Upper lobe of left lung (tissue), 6 donors: ENCODE data around the gene PEPD. TPM values are rescaled to one million over a fixed set of nuclear protein-coding genes. Genes with fewer than 3 reads are reported as not detected.
A peak's percentile ranks its signal among the peaks of the same experiment; 100 is the strongest.

Experiments used
- ATAC-seq, 2 donors: fragments of 200-7000 bp; cut with Tn5 transposase; one replicate each; pipeline ENCODE4 v1.9.1; 2022; ENCODE audit warnings: mild to moderate bottlenecking in 2 of 2, moderate library complexity in 2 of 2; ENCODE audit not compliant: low FRiP score in 2 of 2
- DNase-seq, 2 donors: peaks; one replicate each; pipeline ENCODE4 v3.0.0-alpha.2; 2019 to 2020
- H3K27ac ChIP-seq, 4 donors: fragments of 200-600 bp; sonication (generic); one replicate each; pipeline ENCODE4 v1.5.1; 2016 to 2019
- H3K27me3 ChIP-seq, 4 donors: fragments of 200-600 bp; sonication (generic); one replicate each; pipeline ENCODE4 v1.5.1; 2017 to 2019
- H3K36me3 ChIP-seq, 4 donors: fragments of 200-600 bp; sonication (generic); one replicate each; pipeline ENCODE4 v1.5.1; 2016 to 2019
- H3K4me1 ChIP-seq, 4 donors: fragments of 200-600 bp; sonication (generic); one replicate each; pipeline ENCODE4 v1.5.1; 2018 to 2019
- H3K4me3 ChIP-seq, 4 donors: fragments of 200-600 bp; sonication (generic); one replicate each; pipeline ENCODE4 v1.5.1; 2017 to 2019; ENCODE audit warnings: mild to moderate bottlenecking in 2 of 4, moderate library complexity in 1 of 4
- H3K9me3 ChIP-seq, 4 donors: fragments of 200-600 bp; sonication (generic); one replicate each; pipeline ENCODE4 v1.5.1; 2018 to 2019
- CTCF ChIP-seq, 6 experiments: fragments of 450-650 bp in 4 of 6; fragments of 200-600 bp in 2 of 6; sonication (generic) in 2 of 6; IDR thresholded peaks; one replicate each; pipeline ENCODE4 v1.5.1; 2016 to 2019; ENCODE audit warnings: antibody characterized with exemption in 6 of 6
- EP300 ChIP-seq, 4 donors: sonication (generic); formaldehyde crosslinking; IDR thresholded peaks; one replicate each; pipeline ENCODE4 v1.5.1; 2017; ENCODE audit warnings: antibody characterized with exemption in 4 of 4, control low read depth in 2 of 4
- POLR2A ChIP-seq, 4 donors: fragments of 450-650 bp; IDR thresholded peaks; one replicate each; pipeline ENCODE4 v1.5.1; 2016 to 2017; ENCODE audit warnings: antibody characterized with exemption in 4 of 4, mild to moderate bottlenecking in 2 of 4
- POLR2AphosphoS5 ChIP-seq, 2 donors: sonication (generic); formaldehyde crosslinking; IDR thresholded peaks; one replicate each; pipeline ENCODE4 v1.5.1; 2017; ENCODE audit warnings: antibody characterized with exemption in 2 of 2
- WGBS, 2 donors: methylation state at CpG; one replicate each; pipeline ENCODE4 v1.1.5; 2017 to 2018; 5-methylcytosine and 5-hydroxymethylcytosine counted together
- total RNA-seq, 6 donors: library from RNA; depleted of rRNA in 4 of 6; stranded (reverse); fragments of >200 nt in 4 of 6; gene quantifications; one replicate each; pipeline versions ENCODE4 v1.1.0 to v1.2.1, GENCODE V29; 2016 to 2021
- donor health status: DM: no; HTN: no; CAD: no; lungs with moderate emphysema.
- donor health status: DM: no; HTN: yes; CAD: no; lungs with severe emphysema.

The PEPD gene
- total RNA-seq, 6 donors from 2014 or later: 30.4 to 106 (median 80.6) TPM

GRCh38 chr19:33434886-33435705 is 86.5 kb downstream of the PEPD start:
- 84 to 86% methylated on average over 20 to 28 of the region's 28 CpGs for WGBS, 2 donors
- no peak overlapping the region for H3K4me3 ChIP-seq
- no peaks in the 10 kb centered on the region for H3K36me3 ChIP-seq
- DNase-seq (no peak), ATAC-seq (no peak)
- H3K27ac ChIP-seq: no peak overlapping the region
- no peaks in the 10 kb centered on the region for H3K27me3 ChIP-seq
- no peaks in the 10 kb centered on the region for H3K9me3 ChIP-seq
- no peak for TF ChIP-seq EP300 (IDR thresholded peaks at IDR 0.05)
- no peaks in the 10 kb centered on the region for H3K4me1 ChIP-seq

GRCh38 chr19:33434069-33434885 is 87.3 kb downstream of the PEPD start:
- TF ChIP-seq POLR2AphosphoS5 (IDR thresholded peaks at IDR 0.05) (no peak), EP300 (IDR thresholded peaks at IDR 0.05) (no peak), POLR2A (IDR thresholded peaks at IDR 0.05) (no peak), CTCF (IDR thresholded peaks at IDR 0.05) (no peak)
- Histone ChIP-seq H3K27me3 (no peaks in the 10 kb centered on the region), H3K9me3 (no peaks in the 10 kb centered on the region), H3K36me3 (no peaks in the 10 kb centered on the region), H3K27ac (no peak overlapping the region), H3K4me1 (no peaks in the 10 kb centered on the region), H3K4me3 (no peak overlapping the region)
- DNase-seq (no peak), ATAC-seq (no peak)
- 87 to 92% methylated on average over 22 of the region's 22 CpGs for WGBS, 2 donors

GRCh38 chr19:33432446-33433170 is 89.0 kb downstream of the PEPD start:
- Histone ChIP-seq H3K27me3 (no peaks in the 10 kb centered on the region), H3K9me3 (no peaks in the 10 kb centered on the region), H3K36me3 (no peaks in the 10 kb centered on the region), H3K4me3 (no peak overlapping the region), H3K4me1 (no peaks in the 10 kb centered on the region), H3K27ac (no peak overlapping the region)
- ATAC-seq (no peak), DNase-seq (no peak)
- TF ChIP-seq POLR2AphosphoS5 (IDR thresholded peaks at IDR 0.05): no peak
- 74 to 82% methylated on average over 8 to 12 of the region's 16 CpGs for WGBS, 2 donors

- no peak overlapping the region for H3K27ac ChIP-seq
- H3K9me3 ChIP-seq: no peaks in the 10 kb centered on the region
- TF ChIP-seq EP300 (IDR thresholded peaks at IDR 0.05): no peak
- no peak for TF ChIP-seq POLR2AphosphoS5 (IDR thresholded peaks at IDR 0.05)
- TF ChIP-seq POLR2A (IDR thresholded peaks at IDR 0.05): no peak
- no peak for TF ChIP-seq CTCF (IDR thresholded peaks at IDR 0.05)
- H3K4me3 ChIP-seq: no peak overlapping the region
- no peak for DNase-seq
- H3K36me3 ChIP-seq: no peaks in the 10 kb centered on the region
- H3K27me3 ChIP-seq: no peaks in the 10 kb centered on the region
- 48 to 53% methylated on average over 4 to 5 of the region's 5 CpGs for WGBS, 2 donors
- ATAC-seq: no peak
- H3K4me1 ChIP-seq: no peaks in the 10 kb centered on the region
These were observed 89.6 kb downstream of the PEPD start for GRCh38 chr19:33432015-33432414.

- no peaks in the 10 kb centered on the region for H3K27me3 ChIP-seq
- no peak overlapping the region for H3K27ac ChIP-seq
- whole genome bisulfite sequencing, 2 donors: 29 to 33% methylated on average over 13 of the region's 13 CpGs
- H3K9me3 ChIP-seq: no peaks in the 10 kb centered on the region
- peak; percentile 67 to 73 for ATAC-seq
- no peaks in the 10 kb centered on the region for H3K4me1 ChIP-seq
- TF ChIP-seq POLR2AphosphoS5 (IDR thresholded peaks at IDR 0.05) (no peak), CTCF (IDR thresholded peaks at IDR 0.05) (peak; percentile 52 to 74 (median 62)), POLR2A (IDR thresholded peaks at IDR 0.05) (no peak), EP300 (IDR thresholded peaks at IDR 0.05) (no peak)
- DNase-seq: peak; percentile 48 to 88
- no peaks in the 10 kb centered on the region for H3K36me3 ChIP-seq
- no peak overlapping the region for H3K4me3 ChIP-seq
These were observed 90.8 kb downstream of the PEPD start for GRCh38 chr19:33430674-33431277.
